HepG2 (cell line): ENCODE data around the gene TCF20. TPM values are rescaled to one million over a fixed set of nuclear protein-coding genes. Genes with fewer than 3 reads are reported as not detected.

Source experiments
- ATAC-seq: fragments of 200-7000 bp; cut with Tn5 transposase; 3 replicates; pipeline ENCODE4 v1.9.1; 2020; ENCODE audit warnings: mild to moderate bottlenecking, moderate library complexity
- BruUV-seq: library from RNA; stranded (reverse); fragments of 400-500 nt; replicated peaks from 2 replicates; lab custom pipeline; 2021; lab: Mats Ljungman, UMichigan
- CTCF ChIA-PET: fragments of 300-600 bp; formaldehyde crosslinking; extraction: SDS; loops from one replicate; lab custom pipeline; 2021; ENCODE audit warnings: low total read pairs, inconsistent platforms, low intra/inter-chr PET ratio; lab: Yijun Ruan, JAX
- POLR2A ChIA-PET: fragments of 350-600 bp; sonication (Branson Sonifier 250); formaldehyde crosslinking; loops from one replicate; lab custom pipeline; 2020; ENCODE audit warnings: antibody characterized with exemption, inconsistent platforms; lab: Yijun Ruan, JAX
- DNase-seq: peaks from one replicate; pipeline ENCODE4 v3.0.0-alpha.2; 2015; ENCODE audit warnings: low spot score
- FAIRE-seq: peaks from 3 replicates; lab custom pipeline; 2011; peaks lifted over from hg19 to GRCh38; lab: Jason Lieb, UNC
- H2AFZ ChIP-seq: one replicate; pipeline ENCODE4 v1.6.1; 2011; ENCODE audit warnings: low read length, inconsistent platforms
- H3K27ac ChIP-seq: fragments of 300-600 bp; 3 replicates; pipeline ENCODE4 v1.8.0; 2011; ENCODE audit warnings: mixed run types, mild to moderate bottlenecking, mixed read lengths, low read length, inconsistent platforms; ENCODE audit not compliant: insufficient read depth; ENCODE audit errors: extremely low read length
- H3K27me3 ChIP-seq, 2 experiments: fragments of 200-600 bp in 1 of 2; 2 replicates in 1 of 2; 3 replicates in 1 of 2; pipeline versions ENCODE4 v1.6.0 to v1.8.0; 2011; ENCODE audit warnings: low read length in 2 of 2, mild to moderate bottlenecking in 2 of 2, moderate library complexity in 2 of 2, inconsistent platforms in 1 of 2; ENCODE audit not compliant: insufficient read depth in 2 of 2, control insufficient read depth in 1 of 2
- H3K36me3 ChIP-seq, 2 experiments: fragments of 200-600 bp in 1 of 2; replicated peaks in 1 of 2; 2 replicates in 1 of 2; 3 replicates in 1 of 2; pipeline versions ENCODE4 v1.5.1 to v1.8.0; 2011; ENCODE audit warnings: low read length in 2 of 2, inconsistent platforms in 1 of 2; ENCODE audit not compliant: insufficient read depth in 2 of 2, control insufficient read depth in 1 of 2
- H3K4me1 ChIP-seq: 2 replicates; pipeline ENCODE4 v1.5.1; 2012; ENCODE audit warnings: low read length, inconsistent platforms; ENCODE audit not compliant: insufficient read depth
- H3K4me2 ChIP-seq: 2 replicates; pipeline ENCODE4 v1.6.0; 2011; ENCODE audit warnings: low read depth, low read length, inconsistent platforms
- H3K4me3 ChIP-seq, 3 experiments: fragments of 200-600 bp in 1 of 3; sonication (generic), shearing (Covaris generic) in 1 of 3; replicated peaks in 1 of 3; 2 replicates each; pipeline ENCODE4 v1.5.1; 2011 to 2016; ENCODE audit warnings: low read length in 3 of 3, inconsistent platforms in 2 of 3, low read depth in 2 of 3, mild to moderate bottlenecking in 2 of 3, control low read depth in 1 of 3, mixed read lengths in 1 of 3; ENCODE audit not compliant: insufficient read depth in 1 of 3
- H3K79me2 ChIP-seq: one replicate; pipeline ENCODE4 v1.6.1; 2011; ENCODE audit warnings: low read length, inconsistent platforms; ENCODE audit not compliant: insufficient read depth
- H3K9ac ChIP-seq: 2 replicates; pipeline ENCODE4 v1.6.0; 2011; ENCODE audit warnings: mild to moderate bottlenecking, low read depth, low read length, inconsistent platforms; ENCODE audit not compliant: insufficient read depth
- H3K9me3 ChIP-seq: 2 replicates; pipeline ENCODE4 v1.5.1; 2012; ENCODE audit warnings: mild to moderate bottlenecking, low read length
- H4K20me1 ChIP-seq: 2 replicates; pipeline ENCODE4 v1.6.0; 2011; ENCODE audit warnings: inconsistent platforms, mild to moderate bottlenecking, low read length, moderate library complexity; ENCODE audit not compliant: insufficient read depth
- BRF2 ChIP-seq: sonication (generic); formaldehyde crosslinking; IDR thresholded peaks from 2 replicates; pipeline ENCODE4 v1.8.1; 2022; ENCODE audit warnings: mild to moderate bottlenecking, missing genetic modification reagents
- CBX1 ChIP-seq: IDR thresholded peaks from one replicate; pipeline ENCODE4 v1.6.1; 2016; ENCODE audit warnings: antibody characterized with exemption, low read depth
- FOXK1 ChIP-seq: sonication (generic); formaldehyde crosslinking; IDR thresholded peaks from 2 replicates; pipeline ENCODE4 v1.4.0; 2020; ENCODE audit warnings: low read depth, missing genetic modification reagents, borderline replicate concordance
- HDAC1 ChIP-seq: sonication (generic); formaldehyde crosslinking; IDR thresholded peaks from 2 replicates; pipeline ENCODE4 v1.5.1; 2020; ENCODE audit warnings: mild to moderate bottlenecking, missing genetic modification reagents
- MAFF ChIP-seq: IDR thresholded peaks from 2 replicates; pipeline ENCODE4 v1.6.1; 2011; ENCODE audit warnings: low read depth, low read length, improper control_type of control experiment
- MTF2 ChIP-seq: sonication (generic); formaldehyde crosslinking; IDR thresholded peaks from 2 replicates; pipeline ENCODE4 v1.5.0; 2020; ENCODE audit warnings: missing genetic modification reagents, borderline replicate concordance
- NFE2L2 ChIP-seq: fragments of 150-350 bp; IDR thresholded peaks from 2 replicates; pipeline ENCODE4 v1.6.1; 2014; ENCODE audit warnings: low read length
- SMC3 ChIP-seq: IDR thresholded peaks from 2 replicates; pipeline ENCODE4 v1.6.1; 2011; ENCODE audit warnings: low read length, improper control_type of control experiment
- ZC3H13 ChIP-seq: sonication (generic); formaldehyde crosslinking; IDR thresholded peaks from 2 replicates; pipeline ENCODE4 v1.8.1; 2023; ENCODE audit warnings: mild to moderate bottlenecking, missing genetic modification reagents, moderate library complexity
- ZFP62 ChIP-seq: sonication (generic); formaldehyde crosslinking; IDR thresholded peaks from 2 replicates; pipeline ENCODE4 v1.4.0; 2020; ENCODE audit warnings: missing genetic modification reagents
- ZFP90 ChIP-seq: sonication (generic); formaldehyde crosslinking; IDR thresholded peaks from 2 replicates; pipeline ENCODE4 v1.8.0; 2022; ENCODE audit warnings: missing genetic modification reagents, mild to moderate bottlenecking, inconsistent platforms, borderline replicate concordance
- ZNF451 ChIP-seq: sonication (generic); formaldehyde crosslinking; IDR thresholded peaks from 2 replicates; pipeline ENCODE4 v1.5.0; 2020; ENCODE audit warnings: mild to moderate bottlenecking, missing genetic modification reagents
- ZNF503 ChIP-seq: sonication (generic); formaldehyde crosslinking; IDR thresholded peaks from 2 replicates; pipeline ENCODE4 v1.4.0; 2020; ENCODE audit warnings: missing genetic modification reagents
- ZNF691 ChIP-seq: sonication (generic); formaldehyde crosslinking; IDR thresholded peaks from 2 replicates; pipeline ENCODE4 v1.4.0; 2020; ENCODE audit warnings: missing genetic modification reagents, low read depth, mild to moderate bottlenecking, borderline replicate concordance
- ZNF782 ChIP-seq: sonication (generic); formaldehyde crosslinking; IDR thresholded peaks from 2 replicates; pipeline ENCODE4 v1.4.0; 2020; ENCODE audit warnings: missing genetic modification reagents, mild to moderate bottlenecking, borderline replicate concordance
- ZSCAN29 ChIP-seq: sonication (generic); formaldehyde crosslinking; conservative IDR thresholded peaks from 2 replicates; pipeline ENCODE4 v1.4.0; 2020; ENCODE audit warnings: mild to moderate bottlenecking, missing genetic modification reagents
- WGBS: methylation state at CpG from one replicate; pipeline ENCODE4 v1.1.6; 2017; ENCODE audit warnings: low lambda C conversion rate; 5-methylcytosine and 5-hydroxymethylcytosine counted together
- in situ Hi-C: cut with HindIII; loops from 2 replicates; pipeline ENCODE4 v1.10.0; 2017; ENCODE audit warnings: low pct_unique_long_range_greater_than_20kb; ENCODE audit not compliant: extremely low pct_ligation_motif_present
- intact Hi-C: fragments of 100-400 bp; cut with micrococcal nuclease; formaldehyde crosslinking; loops from one replicate; pipeline ENCODE4 v1.10.0; 2022; ENCODE audit not compliant: unreplicated experiment
- polyA plus RNA-seq, 8 experiments: library from polyadenylated mRNA; depleted of rRNA in 3 of 8; stranded (reverse) in 7 of 8; unstranded in 1 of 8; fragments of >200 nt; fragmentation: Illumina TruSeq in 4 of 8; extraction: Trizol in 4 of 8; gene quantifications; 2 replicates each; pipeline versions ENCODE4 v1.2.1 to v1.2.3, GENCODE V29; 2011 to 2016; ENCODE audit warnings: low read depth in 4 of 8, missing spikeins in 1 of 8, mixed read lengths in 1 of 8; ENCODE audit not compliant: insufficient read depth in 1 of 8
- total RNA-seq, 5 experiments: library from RNA; depleted of rRNA; stranded (reverse); fragments of >200 nt; fragmentation: Illumina TruSeq; extraction: Trizol; gene quantifications; 2 replicates each; pipeline ENCODE4 v1.2.3, GENCODE V29; 2016; ENCODE audit warnings: low read depth in 1 of 5
- TF ChIP-seq, protein P1 (sequence below): sonication (generic); formaldehyde crosslinking; IDR thresholded peaks from 2 replicates; pipeline ENCODE4 v1.4.0; 2020; ENCODE audit warnings: missing genetic modification reagents
- TF ChIP-seq, protein P2 (sequence below): sonication (generic); formaldehyde crosslinking; IDR thresholded peaks from 2 replicates; pipeline ENCODE4 v1.5.0; 2020; ENCODE audit warnings: mild to moderate bottlenecking, missing genetic modification reagents, moderate library complexity

TCF20 gene
- total and polyA plus RNA-seq, 2 of the 13 experiments (the other 11 are each of a cell fraction or from before 2014, with no cell fraction given) = 12.8 to 23.7 TPM

DNA sequence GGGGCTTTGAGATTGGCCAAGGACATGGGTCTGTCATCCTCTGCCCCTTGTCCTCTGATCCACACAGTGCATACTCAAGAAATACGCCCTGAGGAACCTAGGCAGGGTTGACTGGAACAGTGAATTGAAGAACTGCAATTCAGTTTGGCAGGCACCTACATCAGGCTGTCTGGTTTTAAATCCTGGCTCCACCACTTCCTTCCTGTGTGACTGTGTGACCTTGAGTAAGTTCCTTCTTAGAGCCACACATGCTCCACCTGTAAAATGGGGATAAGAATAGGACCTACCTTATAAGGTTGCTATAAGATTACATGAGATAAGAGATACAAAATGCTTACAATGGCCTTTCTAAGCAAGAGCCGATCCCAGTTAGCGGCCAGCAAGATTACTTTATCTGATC lies 15.8 kb upstream of the TCF20 start:
- no peaks in the 10 kb centered on the region for H3K79me2 ChIP-seq
- POLR2A ChIA-PET = no interaction called here
- no peak for DNase-seq
- CTCF ChIA-PET = no interaction called here
- BruUV-seq = no TSS peak
- FAIRE-seq = no peak
- intact Hi-C loops (no loop called here), in situ Hi-C loops (no loop called here)
- H3K9me3 ChIP-seq = no peaks in the 10 kb centered on the region
- TF ChIP-seq ZNF691 (CRISPR knock-in tag) (no peak), ZNF782 (CRISPR knock-in tag) (no peak), SMC3 (no peak), FOXK1 (CRISPR knock-in tag) (no peak), ZFP62 (no peak), ZNF451 (CRISPR knock-in tag) (no peak), ZNF503 (no peak), BRF2 (CRISPR knock-in tag) (no peak), ZFP90 (CRISPR knock-in tag) (no peak), NFE2L2 (no peak), MTF2 (CRISPR knock-in tag) (no peak), ZSCAN29 (no peak), ZC3H13 (CRISPR knock-in tag) (no peak), HDAC1 (CRISPR knock-in tag) (no peak), MAFF (no peak), CBX1 (no peak)
- TF ChIP-seq, protein P1, sequence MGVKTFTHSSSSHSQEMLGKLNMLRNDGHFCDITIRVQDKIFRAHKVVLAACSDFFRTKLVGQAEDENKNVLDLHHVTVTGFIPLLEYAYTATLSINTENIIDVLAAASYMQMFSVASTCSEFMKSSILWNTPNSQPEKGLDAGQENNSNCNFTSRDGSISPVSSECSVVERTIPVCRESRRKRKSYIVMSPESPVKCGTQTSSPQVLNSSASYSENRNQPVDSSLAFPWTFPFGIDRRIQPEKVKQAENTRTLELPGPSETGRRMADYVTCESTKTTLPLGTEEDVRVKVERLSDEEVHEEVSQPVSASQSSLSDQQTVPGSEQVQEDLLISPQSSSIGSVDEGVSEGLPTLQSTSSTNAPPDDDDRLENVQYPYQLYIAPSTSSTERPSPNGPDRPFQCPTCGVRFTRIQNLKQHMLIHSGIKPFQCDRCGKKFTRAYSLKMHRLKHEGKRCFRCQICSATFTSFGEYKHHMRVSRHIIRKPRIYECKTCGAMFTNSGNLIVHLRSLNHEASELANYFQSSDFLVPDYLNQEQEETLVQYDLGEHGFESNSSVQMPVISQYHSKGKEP (CRISPR knock-in tag) = no peak
- TF ChIP-seq, protein P2, sequence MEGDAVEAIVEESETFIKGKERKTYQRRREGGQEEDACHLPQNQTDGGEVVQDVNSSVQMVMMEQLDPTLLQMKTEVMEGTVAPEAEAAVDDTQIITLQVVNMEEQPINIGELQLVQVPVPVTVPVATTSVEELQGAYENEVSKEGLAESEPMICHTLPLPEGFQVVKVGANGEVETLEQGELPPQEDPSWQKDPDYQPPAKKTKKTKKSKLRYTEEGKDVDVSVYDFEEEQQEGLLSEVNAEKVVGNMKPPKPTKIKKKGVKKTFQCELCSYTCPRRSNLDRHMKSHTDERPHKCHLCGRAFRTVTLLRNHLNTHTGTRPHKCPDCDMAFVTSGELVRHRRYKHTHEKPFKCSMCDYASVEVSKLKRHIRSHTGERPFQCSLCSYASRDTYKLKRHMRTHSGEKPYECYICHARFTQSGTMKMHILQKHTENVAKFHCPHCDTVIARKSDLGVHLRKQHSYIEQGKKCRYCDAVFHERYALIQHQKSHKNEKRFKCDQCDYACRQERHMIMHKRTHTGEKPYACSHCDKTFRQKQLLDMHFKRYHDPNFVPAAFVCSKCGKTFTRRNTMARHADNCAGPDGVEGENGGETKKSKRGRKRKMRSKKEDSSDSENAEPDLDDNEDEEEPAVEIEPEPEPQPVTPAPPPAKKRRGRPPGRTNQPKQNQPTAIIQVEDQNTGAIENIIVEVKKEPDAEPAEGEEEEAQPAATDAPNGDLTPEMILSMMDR (CRISPR knock-in tag) = no peak
- ATAC-seq = no peak
- no peak overlapping the region for H2AFZ ChIP-seq
- peaks cover 5 to 31% of the 10 kb centered on the region in 2 experiments; a peak in 4 of 5 replicates for H3K27me3 ChIP-seq
- peaks cover 34% of the 10 kb centered on the region for H3K4me1 ChIP-seq
- H3K9ac ChIP-seq = no peak overlapping the region
- no peaks in the 10 kb centered on the region for H3K36me3 ChIP-seq
- H3K27ac ChIP-seq = no peak overlapping the region
- H3K4me3 ChIP-seq = no peak overlapping the region
- H4K20me1 ChIP-seq = no peaks in the 10 kb centered on the region; the same call in 1 of the 2 replicates
- H3K4me2 ChIP-seq = no peak overlapping the region
- 46% methylated on average over 3 of the region's 3 CpGs for WGBS
